ENCODE data around the gene FAM131C.

GRCh38 chr1:16018308-16018707 lies 55.1 kb downstream of the FAM131C start:
- TF ChIP-seq EZH2 (IDR thresholded peaks at IDR 0.05; ENCODE audit: borderline replicate concordance, control insufficient read depth, low read depth, low read length): no peak
- TF ChIP-seq SREBF2 (IDR thresholded peaks at IDR 0.05; ENCODE audit: low read length): no peak
- TF ChIP-seq POU2F2 (IDR thresholded peaks at IDR 0.05; ENCODE audit: borderline replicate concordance, low read depth, low read length): no peak
- no peak for TF ChIP-seq POLR2AphosphoS5 (IDR thresholded peaks at IDR 0.05; ENCODE audit: low read length)
- TF ChIP-seq EED (IDR thresholded peaks at IDR 0.05; ENCODE audit: low read depth): no peak
- TF ChIP-seq KDM1A (IDR thresholded peaks at IDR 0.05; ENCODE audit: borderline replicate concordance): no peak
- no peak for TF ChIP-seq CTCF (IDR thresholded peaks at IDR 0.05 in 2 of 3, conservative IDR thresholded peaks at IDR 0.05 in 1 of 3; ENCODE audit: control insufficient read depth in 2 of 3, extremely low read depth in 1 of 3, insufficient read depth in 1 of 3, low read depth in 3 of 3, low read length in 3 of 3)
- TF ChIP-seq ZBTB33 (IDR thresholded peaks at IDR 0.05): no peak
- no peak for TF ChIP-seq FOXM1 (IDR thresholded peaks at IDR 0.05; ENCODE audit: low read depth, low read length)
- TF ChIP-seq POLR2A (IDR thresholded peaks at IDR 0.05; ENCODE audit: low read depth, low read length): no peak
- no peak for TF ChIP-seq GABPA (IDR thresholded peaks at IDR 0.05; ENCODE audit: low read depth)
- no peak for TF ChIP-seq TCF12 (IDR thresholded peaks at IDR 0.05; ENCODE audit: low read depth, low read length)
- TF ChIP-seq HCFC1 (IDR thresholded peaks at IDR 0.05; ENCODE audit: low read length): no peak
- TF ChIP-seq MAX (IDR thresholded peaks at IDR 0.05; ENCODE audit: low read depth, low read length): no peak

Measured in GM12878 (cell line).